NT2/D1 (cell line): Measurements from ENCODE around the gene ZDHHC6.

Experiments
- SUZ12 ChIP-seq: IDR thresholded peaks from 2 replicates; pipeline ENCODE4 v1.6.1; 2011; ENCODE audit not compliant: insufficient read length, insufficient read depth; ENCODE audit errors: extremely low read depth
- YY1 ChIP-seq: IDR thresholded peaks from 2 replicates; pipeline ENCODE4 v1.6.1; 2011; ENCODE audit not compliant: insufficient read length, insufficient read depth
- ZNF274 ChIP-seq: IDR thresholded peaks from 2 replicates; pipeline ENCODE4 v1.6.1; 2011; ENCODE audit warnings: mild to moderate bottlenecking, low read depth, low read length

GRCh38 chr10:112395809-112396530 is 50.7 kb downstream of the ZDHHC6 start:
- TF ChIP-seq ZNF274 = no peak
- TF ChIP-seq YY1 = no peak
- TF ChIP-seq SUZ12 = no peak
